Ascending aorta (tissue), 2 donors: ENCODE measurements around the gene SPRY1. TPM values are rescaled to one million over a fixed set of nuclear protein-coding genes. Genes with fewer than 3 reads are reported as not detected.

Experiments used
- DNase-seq, 2 donors: peaks; one replicate each; pipeline ENCODE4 v3.0.0-alpha.2; 2019; ENCODE audit warnings: low spot score in 2 of 2
- H3K27ac ChIP-seq, 2 donors: fragments of 200-600 bp; sonication (generic); one replicate each; pipeline ENCODE4 v1.5.1; 2016 to 2017; ENCODE audit warnings: mild to moderate bottlenecking in 1 of 2
- H3K27me3 ChIP-seq: fragments of 200-600 bp; sonication (generic); one replicate; pipeline ENCODE4 v1.5.1; 2017
- H3K36me3 ChIP-seq, 2 donors: fragments of 200-600 bp; sonication (generic); one replicate each; pipeline ENCODE4 v1.5.1; 2016
- H3K4me1 ChIP-seq, 2 donors: fragments of 200-600 bp; sonication (generic); one replicate each; pipeline ENCODE4 v1.5.1; 2016 to 2017; ENCODE audit warnings: mild to moderate bottlenecking in 1 of 2
- H3K4me3 ChIP-seq, 2 donors: fragments of 200-600 bp; sonication (generic); one replicate each; pipeline ENCODE4 v1.5.1; 2016 to 2017; ENCODE audit warnings: mild to moderate bottlenecking in 1 of 2
- H3K9me3 ChIP-seq, 2 donors: fragments of 200-600 bp; sonication (generic); one replicate each; pipeline ENCODE4 v1.5.1; 2016
- CTCF ChIP-seq, 3 experiments: fragments of 200-600 bp in 2 of 3; fragments of 450-650 bp in 1 of 3; sonication (generic) in 2 of 3; IDR thresholded peaks; one replicate each; pipeline ENCODE4 v1.5.1; 2016 to 2019; ENCODE audit warnings: antibody characterized with exemption in 3 of 3, mild to moderate bottlenecking in 1 of 3, moderate library complexity in 1 of 3
- intact Hi-C: fragments of 100-400 bp; cut with DNase I; formaldehyde crosslinking; loops from one replicate; pipeline ENCODE4 v1.15.1; 2023
- total RNA-seq: library from RNA; depleted of rRNA; stranded (reverse); fragments of >200 nt; gene quantifications from one replicate; pipeline ENCODE4 v1.1.0, GENCODE V29; 2016

Gene SPRY1
- total RNA-seq, 1 donor from 2014 or later = 348 TPM

- Histone ChIP-seq H3K27ac (no peak overlapping the region), H3K27me3 (no peaks in the 10 kb centered on the region), H3K4me3 (no peak overlapping the region), H3K36me3 (no peaks in the 10 kb centered on the region), H3K9me3 (no peaks in the 10 kb centered on the region), H3K4me1 (peaks cover 0 to 2% of the 10 kb centered on the region in 2 donors)
- DNase-seq = no peak
- TF ChIP-seq CTCF (IDR thresholded peaks at IDR 0.05) = no peak
- intact Hi-C loops = loop anchor here (10.0 kb wide), 1 partner anchor 814 kb away; no protein-coding TSS in a partner anchor
Observed at GRCh38 chr4:123380728-123381716, 15.6 kb upstream of the SPRY1 start.

- Histone ChIP-seq H3K4me1 (peaks cover 0 to 12% of the 10 kb centered on the region in 2 donors), H3K9me3 (no peaks in the 10 kb centered on the region), H3K36me3 (no peaks in the 10 kb centered on the region), H3K4me3 (no peak overlapping the region), H3K27ac (no peak overlapping the region), H3K27me3 (no peaks in the 10 kb centered on the region)
- DNase-seq = no peak
- intact Hi-C loops = loop anchor here (10.0 kb wide), 1 partner anchor 813 kb away; no protein-coding TSS in a partner anchor
- TF ChIP-seq CTCF (IDR thresholded peaks at IDR 0.05) = no peak
Observed at GRCh38 chr4:123381996-123382395, 14.6 kb upstream of the SPRY1 start.

- intact Hi-C loops = loop anchor here (10.0 kb wide), 1 partner anchor 811 kb away; no protein-coding TSS in a partner anchor
- Histone ChIP-seq H3K27ac (no peak overlapping the region), H3K9me3 (no peaks in the 10 kb centered on the region), H3K27me3 (no peaks in the 10 kb centered on the region), H3K36me3 (no peaks in the 10 kb centered on the region), H3K4me1 (peaks cover 0 to 18% of the 10 kb centered on the region in 2 donors), H3K4me3 (no peak overlapping the region)
- DNase-seq = no peak
- TF ChIP-seq CTCF (IDR thresholded peaks at IDR 0.05) = no peak
Observed at GRCh38 chr4:123383566-123383965, 13.0 kb upstream of the SPRY1 start.

- Histone ChIP-seq H3K27me3 (no peaks in the 10 kb centered on the region), H3K9me3 (no peaks in the 10 kb centered on the region), H3K4me3 (no peak overlapping the region), H3K36me3 (no peaks in the 10 kb centered on the region), H3K4me1 (peaks cover 0 to 18% of the 10 kb centered on the region in 2 donors), H3K27ac (peak overlapping the region; percentile 59 to 63)
- TF ChIP-seq CTCF (IDR thresholded peaks at IDR 0.05) = no peak
- no peak for DNase-seq
- intact Hi-C loops = loop anchor here (5.0 to 10.0 kb wide), 2 partner anchors 164 to 808 kb away; no protein-coding TSS in a partner anchor
Observed at GRCh38 chr4:123386609-123387008, 10.0 kb upstream of the SPRY1 start.

GRCh38 chr4:123390846-123391456, 5.6 kb upstream of the SPRY1 start:
- H3K9me3 ChIP-seq = no peaks in the 10 kb centered on the region
- intact Hi-C loops = no loop called here
- no peak overlapping the region for H3K27ac ChIP-seq
- H3K27me3 ChIP-seq = no peaks in the 10 kb centered on the region
- no peak for DNase-seq
- no peaks in the 10 kb centered on the region for H3K36me3 ChIP-seq
- TF ChIP-seq CTCF (IDR thresholded peaks at IDR 0.05) = peak; percentile 25 to 57 (median 37)
- no peak overlapping the region for H3K4me3 ChIP-seq
- peaks cover 0 to 17% of the 10 kb centered on the region in 2 donors for H3K4me1 ChIP-seq
